Measurements from ENCODE around the gene PSKH1. TPM values are rescaled to one million over a fixed set of nuclear protein-coding genes. Genes with fewer than 3 reads are reported as not detected.

Gene PSKH1
- total RNA-seq, 4 donors from 2014 or later = 16.1 to 24.6 (median 19.9) TPM

DNA sequence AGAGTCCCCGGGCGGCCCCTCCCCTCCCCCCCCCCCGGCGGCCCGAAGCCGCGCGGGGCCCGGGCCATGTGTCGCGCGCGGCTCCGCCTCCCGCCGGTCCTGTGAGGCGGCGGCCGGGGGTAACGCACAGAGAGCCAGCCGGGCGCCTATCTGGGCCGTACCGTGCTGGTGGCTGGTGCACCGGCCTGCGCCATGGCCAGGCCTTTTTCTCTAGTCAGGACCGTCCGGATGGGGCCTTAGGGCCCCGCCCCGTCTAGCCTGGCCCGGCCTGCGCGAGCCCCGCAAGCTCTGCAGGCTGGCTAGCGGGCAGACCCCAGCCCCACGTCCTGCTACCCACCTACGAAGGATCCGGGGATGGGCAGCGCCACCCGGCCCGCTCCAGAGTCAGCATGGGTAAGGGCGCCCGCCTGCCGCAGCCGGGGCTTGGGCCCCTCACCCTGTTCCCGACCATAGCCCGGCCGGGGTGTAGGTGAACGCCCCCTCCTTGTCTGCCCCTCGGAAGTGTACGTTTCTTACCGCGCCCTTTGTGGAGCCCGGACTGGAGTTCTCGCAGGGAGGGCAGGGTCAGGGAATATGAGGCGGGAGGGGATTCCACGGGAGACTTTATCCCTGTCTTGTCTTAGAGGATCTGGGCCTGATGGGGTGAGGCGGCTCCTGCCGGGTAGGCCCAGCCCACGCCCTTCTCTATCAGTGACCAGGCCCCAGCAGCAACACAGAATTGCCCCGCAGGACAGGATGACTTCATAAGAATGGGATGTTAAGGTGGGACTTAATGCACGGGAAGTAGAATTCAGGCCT, 45.8 kb upstream of the PSKH1 start, which contains the start of gene CENPT:
Gene CENPT, minus strand, starts transcription at position 630 of the 798 bp plus-strand sequence. CDS start 13,834 bp downstream, outside the sequence.
- TF ChIP-seq, protein P1, sequence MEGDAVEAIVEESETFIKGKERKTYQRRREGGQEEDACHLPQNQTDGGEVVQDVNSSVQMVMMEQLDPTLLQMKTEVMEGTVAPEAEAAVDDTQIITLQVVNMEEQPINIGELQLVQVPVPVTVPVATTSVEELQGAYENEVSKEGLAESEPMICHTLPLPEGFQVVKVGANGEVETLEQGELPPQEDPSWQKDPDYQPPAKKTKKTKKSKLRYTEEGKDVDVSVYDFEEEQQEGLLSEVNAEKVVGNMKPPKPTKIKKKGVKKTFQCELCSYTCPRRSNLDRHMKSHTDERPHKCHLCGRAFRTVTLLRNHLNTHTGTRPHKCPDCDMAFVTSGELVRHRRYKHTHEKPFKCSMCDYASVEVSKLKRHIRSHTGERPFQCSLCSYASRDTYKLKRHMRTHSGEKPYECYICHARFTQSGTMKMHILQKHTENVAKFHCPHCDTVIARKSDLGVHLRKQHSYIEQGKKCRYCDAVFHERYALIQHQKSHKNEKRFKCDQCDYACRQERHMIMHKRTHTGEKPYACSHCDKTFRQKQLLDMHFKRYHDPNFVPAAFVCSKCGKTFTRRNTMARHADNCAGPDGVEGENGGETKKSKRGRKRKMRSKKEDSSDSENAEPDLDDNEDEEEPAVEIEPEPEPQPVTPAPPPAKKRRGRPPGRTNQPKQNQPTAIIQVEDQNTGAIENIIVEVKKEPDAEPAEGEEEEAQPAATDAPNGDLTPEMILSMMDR (IDR thresholded peaks at IDR 0.05) = no peak
- DNase-seq (ENCODE audit: low spot score) (no peak), ATAC-seq (ENCODE audit: low FRiP score) (peak; percentile 36)

DNA sequence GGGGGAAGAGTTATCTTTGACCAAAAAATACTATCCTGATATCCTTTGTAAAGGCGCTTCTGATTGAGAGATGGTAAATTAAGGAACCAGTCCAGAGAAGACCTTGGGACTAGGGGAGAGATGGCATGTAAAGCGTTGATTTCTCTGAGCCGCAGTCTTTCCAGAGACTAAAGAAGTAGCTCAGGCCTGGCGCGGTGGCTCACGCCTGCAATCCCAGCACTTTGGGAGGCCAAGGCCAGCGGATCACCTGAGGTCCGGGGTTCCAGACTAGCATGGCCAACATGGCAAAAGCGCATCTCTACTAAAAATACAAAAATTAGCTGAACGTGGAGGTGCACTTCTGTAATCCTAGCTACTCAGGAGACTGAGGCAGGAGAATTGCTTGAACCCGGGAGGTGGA, 44.9 kb upstream of the PSKH1 start:
- TF ChIP-seq, protein P1 (IDR thresholded peaks at IDR 0.05) = no peak
- DNase-seq (ENCODE audit: low spot score) (no peak), ATAC-seq (ENCODE audit: low FRiP score) (no peak)

DNA sequence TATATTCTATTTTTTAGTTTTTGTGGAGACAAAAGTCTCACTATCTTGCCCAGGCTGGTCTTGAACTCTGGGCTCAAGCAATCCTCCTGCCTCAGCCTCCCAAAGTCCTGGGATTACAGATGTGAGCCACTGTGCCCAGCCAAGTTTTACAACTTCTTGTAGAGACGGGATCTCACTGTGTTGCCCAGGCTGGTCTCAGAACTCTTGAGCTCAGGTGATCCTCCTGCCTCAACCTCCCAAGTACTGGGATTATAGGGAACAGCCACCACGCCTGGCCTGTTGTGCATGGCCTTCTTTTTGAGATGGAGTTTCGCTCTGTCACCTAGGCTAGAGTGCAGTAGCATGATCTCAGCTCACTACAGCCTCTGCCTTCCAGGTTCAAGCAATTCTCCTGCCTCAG, 39.4 kb upstream of the PSKH1 start:
- no peak for ATAC-seq (ENCODE audit: low FRiP score)
- TF ChIP-seq, protein P1 (IDR thresholded peaks at IDR 0.05) = no peak
- DNase-seq (ENCODE audit: low spot score) = no peak

DNA sequence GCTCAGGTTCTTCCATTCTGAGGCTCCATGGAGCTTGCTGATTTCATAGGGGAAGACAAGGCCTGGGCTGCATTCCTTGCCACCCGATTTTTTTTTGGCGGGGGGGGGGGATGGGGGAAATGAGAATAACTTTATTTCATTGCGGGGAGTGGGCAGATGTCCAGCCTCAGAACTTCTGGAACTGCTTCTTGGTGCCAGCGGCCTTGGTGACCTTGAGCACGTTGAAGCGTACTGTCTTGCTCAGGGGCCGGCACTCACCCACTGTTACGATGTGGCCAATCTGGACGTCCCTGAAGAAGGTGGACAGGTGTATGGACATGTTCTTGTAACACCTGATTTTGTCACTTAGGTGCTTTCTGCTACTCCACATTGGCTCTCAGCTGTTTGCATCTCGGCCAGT, 37.3 kb upstream of the PSKH1 start:
- TF ChIP-seq, protein P1 (IDR thresholded peaks at IDR 0.05) = no peak
- ATAC-seq (ENCODE audit: low FRiP score) (no peak), DNase-seq (ENCODE audit: low spot score) (no peak)

DNA sequence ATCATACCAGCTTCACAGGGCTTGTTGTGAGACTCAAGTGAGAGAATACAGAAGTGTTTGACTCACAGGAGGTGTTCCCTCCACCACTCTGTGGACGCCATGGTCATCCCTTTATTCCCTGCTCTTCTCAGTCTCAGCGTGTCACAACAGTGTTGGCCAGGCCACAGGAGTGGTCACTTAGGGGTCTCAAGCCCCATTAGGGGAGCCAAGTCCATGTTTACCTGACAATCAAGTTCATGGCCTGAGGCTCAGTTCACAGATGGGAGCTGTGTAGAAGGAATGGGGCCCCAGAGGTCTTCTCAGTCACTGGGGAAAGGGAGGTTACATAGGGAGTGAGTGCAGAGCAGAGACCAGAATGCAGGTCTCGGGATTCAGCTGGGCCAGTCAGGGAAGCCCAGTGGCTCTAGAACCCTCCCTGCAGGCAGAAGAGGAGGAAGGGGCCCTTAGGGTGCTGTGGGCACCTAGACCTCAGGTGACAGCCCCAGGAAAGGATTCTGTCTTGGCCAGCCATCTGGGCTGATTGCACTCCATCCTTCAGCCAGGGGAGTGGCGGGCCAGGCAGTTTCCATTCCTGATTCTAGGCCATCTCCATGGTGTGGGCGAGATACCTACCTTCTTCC, 36.0 kb upstream of the PSKH1 start:
- TF ChIP-seq, protein P1 (IDR thresholded peaks at IDR 0.05) = no peak
- DNase-seq (ENCODE audit: low spot score) (no peak), ATAC-seq (ENCODE audit: low FRiP score) (no peak)

DNA sequence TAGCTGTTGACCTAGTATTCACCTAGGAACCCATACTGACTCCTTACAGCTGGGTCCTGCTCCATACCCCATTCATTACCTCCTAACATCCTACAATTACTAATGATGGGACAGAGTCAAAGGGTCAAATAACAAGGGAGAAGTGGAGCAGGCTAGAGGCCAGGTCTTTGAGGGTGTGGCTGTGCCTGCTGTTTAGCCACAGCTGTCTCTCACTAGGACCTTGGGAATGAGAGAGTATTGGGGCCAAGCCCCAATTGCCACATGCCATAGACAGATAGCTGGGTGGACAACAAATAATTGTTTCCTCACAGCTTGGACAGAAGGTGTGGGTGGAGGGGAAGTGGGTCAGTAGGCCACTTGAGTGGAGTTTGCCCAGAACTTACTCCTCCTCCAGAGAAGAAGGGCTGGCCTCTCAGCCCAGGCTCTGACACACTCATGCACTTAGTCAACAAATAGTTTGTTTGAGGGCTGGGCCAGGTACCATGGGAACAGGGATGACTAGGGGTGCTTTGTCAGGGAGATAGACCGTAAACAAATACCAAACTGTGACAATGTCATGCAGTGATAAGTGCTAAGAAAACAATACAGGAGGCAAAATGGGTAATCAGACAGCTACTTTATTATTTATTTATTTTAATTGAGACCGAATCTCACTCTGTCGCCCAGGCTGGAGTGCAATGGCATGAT, 35.4 kb upstream of the PSKH1 start:
- DNase-seq (ENCODE audit: low spot score) (peak; percentile 56), ATAC-seq (ENCODE audit: low FRiP score) (peak; percentile 94)
- TF ChIP-seq, protein P1 (IDR thresholded peaks at IDR 0.05) = no peak

Data from omental fat pad (tissue), 4 donors.